Effector memory CD4-positive, alpha-beta T cell (primary cell): ENCODE data around the gene SPAG16.
"Not testable (repeated sequence)": the region's sequence is repeated elsewhere in the genome, so short reads cannot be mapped to it uniquely, and the experiment has no call there.

Experiments used
- DNase-seq, 3 donors: peaks; one replicate each; pipeline ENCODE4 v3.0.0-alpha.2; 2020
- H3K27ac ChIP-seq: 2 replicates; pipeline ENCODE4 v1.7.0; 2013; ENCODE audit warnings: mild to moderate bottlenecking, low read length, moderate library complexity; ENCODE audit not compliant: insufficient read depth, poor library complexity, severe bottlenecking
- H3K27me3 ChIP-seq: replicated peaks from 2 replicates; pipeline ENCODE4 v1.7.0; 2013; ENCODE audit warnings: mild to moderate bottlenecking, low read length; ENCODE audit not compliant: insufficient read depth, control insufficient read depth, poor library complexity, severe bottlenecking
- H3K36me3 ChIP-seq: 2 replicates; pipeline ENCODE4 v1.7.0; 2013; ENCODE audit warnings: mild to moderate bottlenecking, low read length, moderate library complexity; ENCODE audit not compliant: control insufficient read depth, insufficient read depth
- H3K4me1 ChIP-seq: 2 replicates; pipeline ENCODE4 v1.7.0; 2013; ENCODE audit warnings: low read length, mild to moderate bottlenecking; ENCODE audit not compliant: control insufficient read depth, insufficient read depth, poor library complexity, severe bottlenecking
- H3K4me3 ChIP-seq: 2 replicates; pipeline ENCODE4 v1.7.0; 2013; ENCODE audit warnings: low read length, low read depth, mild to moderate bottlenecking; ENCODE audit not compliant: insufficient read depth, poor library complexity, severe bottlenecking
- H3K9me3 ChIP-seq: 2 replicates; pipeline ENCODE4 v1.7.0; 2013; ENCODE audit warnings: mild to moderate bottlenecking, low read length, moderate library complexity; ENCODE audit not compliant: control insufficient read depth

SPAG16 gene

DNA sequence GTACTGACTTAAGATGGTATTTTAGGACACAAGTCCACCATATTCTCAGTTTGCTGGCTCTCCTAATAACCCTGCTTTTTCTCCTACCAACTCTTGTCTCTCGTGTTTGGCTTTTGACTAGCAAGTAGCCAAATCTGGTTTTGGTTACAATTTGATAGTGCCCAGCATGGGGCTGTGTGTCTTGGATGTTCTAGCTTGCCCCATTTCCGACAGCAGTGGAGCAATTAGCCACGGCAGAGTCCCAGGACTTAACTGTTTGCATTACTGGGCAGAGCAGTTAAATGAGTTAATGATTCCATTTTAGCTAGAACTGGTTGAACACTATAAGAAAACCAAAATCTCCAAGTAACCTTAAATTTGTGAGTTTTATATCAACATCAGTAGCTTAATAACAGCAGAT, 18.6 kb upstream of the SPAG16 start:
- Histone ChIP-seq H3K4me3 (no peak overlapping the region), H3K27me3 (no peaks in the 10 kb centered on the region), H3K36me3 (no peaks in the 10 kb centered on the region), H3K27ac (no peak overlapping the region), H3K9me3 (no peaks in the 10 kb centered on the region), H3K4me1 (no peaks in the 10 kb centered on the region)
- DNase-seq = no peak

DNA sequence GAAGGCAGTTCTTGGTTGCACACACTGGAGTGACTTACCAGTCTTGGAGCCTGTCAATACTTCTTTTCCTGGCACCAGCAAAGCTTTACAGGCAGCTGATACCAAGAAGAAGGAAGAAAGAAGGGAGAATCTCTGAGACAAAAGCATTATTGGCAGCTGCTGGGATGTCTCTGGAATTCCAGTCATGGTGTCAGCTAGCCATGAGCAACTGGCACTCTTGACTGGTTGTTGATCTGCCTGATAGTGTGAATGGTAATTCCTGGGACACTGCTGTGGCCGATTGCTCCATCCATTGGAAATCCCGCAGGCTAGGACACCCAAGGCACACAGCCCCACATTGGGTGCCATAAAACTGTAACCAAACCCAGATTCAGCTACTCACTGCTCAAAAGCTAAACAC, 17.8 kb upstream of the SPAG16 start:
- Histone ChIP-seq H3K4me1 (no peaks in the 10 kb centered on the region), H3K9me3 (no peaks in the 10 kb centered on the region), H3K36me3 (no peaks in the 10 kb centered on the region), H3K27me3 (no peaks in the 10 kb centered on the region), H3K4me3 (no peak overlapping the region), H3K27ac (no peak overlapping the region)
- DNase-seq = no peak

DNA sequence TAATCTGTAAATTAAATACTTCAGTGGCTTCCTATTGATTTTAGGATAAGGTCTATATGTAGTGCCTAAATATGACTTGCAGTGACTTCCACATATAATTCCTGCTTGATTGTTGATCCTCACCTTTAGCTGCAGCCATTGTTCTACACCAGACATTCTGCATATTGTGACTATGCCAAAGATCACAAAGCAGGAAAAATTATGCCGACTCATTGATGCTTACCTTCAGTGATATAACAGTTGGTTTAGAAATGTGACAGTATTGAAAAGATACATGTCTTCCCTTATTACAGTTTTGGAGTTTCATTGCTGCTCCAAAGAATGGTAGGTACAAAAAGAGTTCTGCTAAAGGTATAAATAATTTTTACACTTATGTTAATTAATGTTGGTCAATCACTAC, 12.3 kb upstream of the SPAG16 start:
- Histone ChIP-seq H3K36me3 (no peaks in the 10 kb centered on the region), H3K9me3 (no peaks in the 10 kb centered on the region), H3K4me3 (no peak overlapping the region), H3K4me1 (no peaks in the 10 kb centered on the region), H3K27me3 (no peaks in the 10 kb centered on the region), H3K27ac (no peak overlapping the region)
- DNase-seq = no peak

DNA sequence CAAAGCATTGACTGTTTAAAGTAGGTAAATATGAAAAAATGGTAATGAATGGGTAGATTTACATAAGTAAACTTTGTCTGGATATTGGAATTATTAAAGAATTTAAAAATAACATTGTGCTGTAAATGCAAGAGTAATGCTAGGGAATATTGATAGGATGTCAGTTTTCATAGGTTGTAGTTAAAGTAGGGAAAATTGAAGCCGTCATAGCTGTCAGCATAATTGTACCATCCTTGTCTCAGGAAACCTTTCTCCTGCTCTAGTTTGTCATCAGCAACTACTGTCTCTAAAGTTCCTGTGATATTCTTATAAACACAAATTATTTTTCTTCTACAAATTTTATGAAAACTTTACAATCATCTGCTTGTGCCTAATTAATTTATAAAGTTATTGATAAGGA, 10.1 kb upstream of the SPAG16 start:
- no peak overlapping the region for H3K27ac ChIP-seq
- no peaks in the 10 kb centered on the region for H3K27me3 ChIP-seq
- H3K4me3 ChIP-seq = no peak overlapping the region
- H3K4me1 ChIP-seq = no peaks in the 10 kb centered on the region
- DNase-seq = no peak
- no peaks in the 10 kb centered on the region for H3K9me3 ChIP-seq
- no peaks in the 10 kb centered on the region for H3K36me3 ChIP-seq

DNA sequence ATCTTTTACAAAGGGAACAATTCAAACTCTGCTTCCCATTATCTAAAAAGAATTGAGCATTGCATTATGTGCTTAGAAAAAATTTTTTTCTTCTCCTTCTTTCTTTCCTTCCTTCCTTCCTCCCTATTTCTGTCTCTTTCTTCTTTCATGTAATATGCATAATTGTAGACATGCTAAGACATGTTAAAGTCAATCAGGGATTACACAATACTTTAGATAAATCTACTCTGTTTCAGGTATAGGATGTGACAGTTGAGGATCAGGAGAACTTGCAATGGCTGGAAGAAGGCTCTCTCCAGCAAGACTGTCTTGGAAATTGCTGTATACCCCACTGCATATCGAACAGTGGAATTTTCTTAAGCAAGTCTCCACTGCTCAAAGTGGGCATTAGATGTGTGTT, 9.0 kb upstream of the SPAG16 start:
- H3K4me3 ChIP-seq = no peak overlapping the region
- no peaks in the 10 kb centered on the region for H3K27me3 ChIP-seq
- no peak overlapping the region for H3K27ac ChIP-seq
- H3K4me1 ChIP-seq = no peaks in the 10 kb centered on the region
- H3K9me3 ChIP-seq = no peaks in the 10 kb centered on the region
- DNase-seq = no peak
- H3K36me3 ChIP-seq = no peaks in the 10 kb centered on the region

DNA sequence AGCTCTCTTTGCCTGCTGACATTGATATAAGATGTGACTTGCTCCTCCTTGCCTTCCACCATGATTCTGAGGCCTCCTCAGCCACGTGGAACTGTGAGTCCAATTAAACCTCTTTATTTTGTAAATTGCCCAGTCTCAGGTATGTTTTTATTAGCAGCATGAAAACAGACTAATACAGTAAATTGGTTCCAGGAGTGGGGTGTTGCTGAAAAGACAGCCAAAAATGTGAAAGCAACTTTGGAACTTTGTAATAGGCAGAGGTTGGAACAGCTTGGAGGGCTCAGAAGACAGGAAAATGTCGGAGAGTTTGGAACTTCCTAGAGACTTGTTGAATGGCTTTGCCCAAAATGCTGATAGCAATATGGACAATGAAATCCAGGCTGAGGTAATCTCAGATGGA, 7.1 kb upstream of the SPAG16 start:
- not testable (repeated sequence) for H3K4me3 ChIP-seq, H3K36me3 ChIP-seq

DNA sequence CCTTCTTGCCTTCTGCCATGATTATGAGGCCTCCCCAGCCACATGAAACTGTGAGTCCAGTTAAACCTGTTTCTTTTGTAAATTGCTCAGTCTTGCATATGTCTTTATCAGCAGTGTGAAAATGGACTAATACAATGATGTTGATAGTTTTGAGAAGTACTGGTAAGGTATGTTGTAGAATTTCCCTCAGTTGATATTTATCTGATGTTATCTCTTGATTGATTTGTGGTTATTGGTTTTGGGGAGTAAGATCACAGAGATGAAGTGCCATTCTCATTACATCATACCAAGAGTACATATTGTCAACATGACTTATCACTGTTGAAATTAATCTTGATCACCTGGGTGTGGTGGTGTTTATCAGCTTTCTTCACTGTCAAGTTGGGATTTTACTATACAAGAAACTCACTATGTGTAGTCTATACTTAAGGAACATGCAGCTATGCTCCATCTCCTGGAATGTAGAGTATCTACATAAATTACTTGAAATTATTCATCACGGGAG, 5.1 kb upstream of the SPAG16 start:
- DNase-seq = no peak
- H3K36me3 ChIP-seq = no peaks in the 10 kb centered on the region

More for the DNA sequence above, 7.1 kb upstream of the SPAG16 start:
- H3K4me1 ChIP-seq, H3K27me3 ChIP-seq, H3K27ac ChIP-seq, H3K9me3 ChIP-seq, DNase-seq: not testable (repeated sequence)

DNA sequence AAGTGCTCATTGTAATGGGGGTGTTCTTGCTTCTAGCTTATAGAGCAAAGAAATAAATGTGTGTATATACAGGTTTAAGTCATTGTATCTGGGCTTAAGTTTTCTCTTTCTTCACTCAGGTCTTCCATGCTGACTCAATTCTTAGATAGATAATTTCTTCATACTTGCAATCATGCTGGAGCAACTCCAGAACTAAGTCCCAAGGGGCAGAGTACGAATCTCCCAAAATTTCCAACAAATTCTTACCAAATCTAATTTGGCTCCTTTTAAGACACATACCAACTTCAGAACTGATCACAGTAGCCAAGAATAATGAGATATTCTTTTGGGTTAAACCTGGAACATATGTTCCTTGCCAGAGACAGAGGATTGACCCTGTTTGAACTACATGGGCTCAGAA, 4.3 kb upstream of the SPAG16 start:
- no peak for DNase-seq

More for the DNA sequence above, 5.1 kb upstream of the SPAG16 start:
- H3K9me3 ChIP-seq = no peaks in the 10 kb centered on the region
- H3K27me3 ChIP-seq = no peaks in the 10 kb centered on the region
- H3K4me3 ChIP-seq = no peak overlapping the region
- H3K27ac ChIP-seq = no peak overlapping the region
- H3K4me1 ChIP-seq = no peaks in the 10 kb centered on the region

DNA sequence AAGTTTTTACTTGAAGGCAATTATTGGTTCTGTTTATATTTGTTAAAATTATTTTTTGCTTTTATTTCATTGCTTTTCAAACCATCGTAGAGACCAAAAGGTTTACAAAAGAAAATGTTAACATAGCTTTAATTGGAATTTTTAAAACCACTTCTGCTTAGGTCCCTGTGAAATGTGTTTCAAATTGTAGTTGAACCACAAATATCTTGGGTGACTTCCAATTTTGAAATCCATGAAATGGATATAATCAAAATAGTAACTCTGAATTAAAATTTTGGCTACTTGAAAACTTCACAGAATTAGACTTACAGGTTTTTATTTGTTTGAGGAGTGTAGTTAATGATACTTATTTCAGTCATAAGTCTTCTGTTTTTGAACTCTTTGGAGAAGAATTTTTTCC, 3.1 kb upstream of the SPAG16 start:
- no peak overlapping the region for H3K27ac ChIP-seq
- no peaks in the 10 kb centered on the region for H3K4me1 ChIP-seq
- H3K27me3 ChIP-seq = no peaks in the 10 kb centered on the region
- no peaks in the 10 kb centered on the region for H3K36me3 ChIP-seq
- H3K4me3 ChIP-seq = no peak overlapping the region
- DNase-seq = no peak
- H3K9me3 ChIP-seq = no peaks in the 10 kb centered on the region

More for the DNA sequence above, 4.3 kb upstream of the SPAG16 start:
- Histone ChIP-seq H3K36me3 (no peaks in the 10 kb centered on the region), H3K9me3 (no peaks in the 10 kb centered on the region), H3K27me3 (no peaks in the 10 kb centered on the region), H3K4me3 (no peak overlapping the region), H3K4me1 (no peaks in the 10 kb centered on the region), H3K27ac (no peak overlapping the region)

DNA sequence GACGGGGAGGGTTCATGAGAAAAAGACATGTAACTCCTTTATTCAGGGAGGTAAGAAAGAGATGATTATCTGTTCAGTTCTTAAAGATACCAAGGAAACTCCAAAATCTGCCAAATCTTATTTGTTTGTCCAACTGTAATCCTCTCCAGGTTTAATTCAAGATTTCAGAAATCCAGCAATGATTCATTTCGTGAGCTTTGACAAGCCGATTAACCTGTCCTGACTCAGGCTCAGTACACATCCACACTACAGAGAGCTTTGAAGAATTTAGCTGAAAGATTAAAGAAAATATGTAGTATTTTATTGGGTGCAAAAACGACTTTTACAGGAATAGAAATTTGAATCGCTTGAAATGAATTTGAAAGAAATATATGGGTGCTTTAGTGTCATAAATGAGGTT, 1.1 kb downstream of the SPAG16 start:
- Histone ChIP-seq H3K9me3 (no peaks in the 10 kb centered on the region), H3K36me3 (no peaks in the 10 kb centered on the region), H3K4me3 (no peak overlapping the region), H3K27me3 (no peaks in the 10 kb centered on the region), H3K4me1 (no peaks in the 10 kb centered on the region), H3K27ac (no peak overlapping the region)
- DNase-seq = no peak

DNA sequence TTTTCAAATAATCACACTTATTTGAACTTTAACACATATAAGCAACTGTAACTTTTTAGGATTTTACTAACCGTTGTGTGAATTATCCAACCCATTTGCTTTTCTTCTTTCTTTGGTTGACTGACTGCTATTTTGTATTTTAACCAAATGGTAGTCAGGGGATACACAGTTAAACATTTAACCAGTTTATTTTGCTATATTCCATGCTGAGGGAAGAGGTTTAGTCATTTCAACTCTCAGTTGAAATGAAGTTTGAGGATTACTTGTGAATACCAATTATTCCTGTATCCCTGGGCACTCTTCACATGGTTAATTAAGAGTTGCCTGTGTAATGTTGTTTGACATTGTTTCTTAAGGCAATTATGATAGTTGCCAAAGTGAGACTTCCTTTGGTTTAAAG, 1.9 kb downstream of the SPAG16 start:
- DNase-seq = no peak
- H3K4me1 ChIP-seq = no peaks in the 10 kb centered on the region
- no peaks in the 10 kb centered on the region for H3K36me3 ChIP-seq
- no peaks in the 10 kb centered on the region for H3K9me3 ChIP-seq
- H3K4me3 ChIP-seq = no peak overlapping the region
- H3K27ac ChIP-seq = no peak overlapping the region
- no peaks in the 10 kb centered on the region for H3K27me3 ChIP-seq
